Measurements from ENCODE around the gene CLDN5. TPM values are rescaled to one million over a fixed set of nuclear protein-coding genes. Genes with fewer than 3 reads are reported as not detected.

Gene CLDN5
- total RNA-seq, 2 donors from 2014 or later = not detected

- Mint-ChIP-seq H3K27ac (no peak overlapping the region), H3K36me3 (no peaks in the 10 kb centered on the region), H3K9me3 (no peaks in the 10 kb centered on the region)
- DNase-seq (ENCODE audit: low spot score in 2 of 2) = no peak
- no peak for ATAC-seq
Observed at GRCh38 chr22:19527861-19528417, 3.7 kb upstream of the CLDN5 start.

GRCh38 chr22:19527321-19527721 lies 3.1 kb upstream of the CLDN5 start:
- no peak for ATAC-seq
- no peak for DNase-seq (ENCODE audit: low spot score in 2 of 2)
- H3K9me3 Mint-ChIP-seq = no peaks in the 10 kb centered on the region
- H3K36me3 Mint-ChIP-seq = no peaks in the 10 kb centered on the region
- no peak overlapping the region for H3K27ac Mint-ChIP-seq

- ATAC-seq (no peak), DNase-seq (ENCODE audit: low spot score in 2 of 2) (no peak)
- Mint-ChIP-seq H3K27ac (no peak overlapping the region), H3K36me3 (no peaks in the 10 kb centered on the region), H3K9me3 (no peaks in the 10 kb centered on the region)
Observed at GRCh38 chr22:19526702-19527111, 2.5 kb upstream of the CLDN5 start.

- H3K27ac Mint-ChIP-seq = no peak overlapping the region
- ATAC-seq = no peak
- H3K9me3 Mint-ChIP-seq = no peaks in the 10 kb centered on the region
- no peak for DNase-seq (ENCODE audit: low spot score in 2 of 2)
- H3K36me3 Mint-ChIP-seq = no peaks in the 10 kb centered on the region
Observed at GRCh38 chr22:19526076-19526701, 2.0 kb upstream of the CLDN5 start.

GRCh38 chr22:19525666-19526065 lies 1.5 kb upstream of the CLDN5 start:
- ATAC-seq = no peak
- H3K27ac Mint-ChIP-seq = no peak overlapping the region
- no peaks in the 10 kb centered on the region for H3K36me3 Mint-ChIP-seq

DNA sequence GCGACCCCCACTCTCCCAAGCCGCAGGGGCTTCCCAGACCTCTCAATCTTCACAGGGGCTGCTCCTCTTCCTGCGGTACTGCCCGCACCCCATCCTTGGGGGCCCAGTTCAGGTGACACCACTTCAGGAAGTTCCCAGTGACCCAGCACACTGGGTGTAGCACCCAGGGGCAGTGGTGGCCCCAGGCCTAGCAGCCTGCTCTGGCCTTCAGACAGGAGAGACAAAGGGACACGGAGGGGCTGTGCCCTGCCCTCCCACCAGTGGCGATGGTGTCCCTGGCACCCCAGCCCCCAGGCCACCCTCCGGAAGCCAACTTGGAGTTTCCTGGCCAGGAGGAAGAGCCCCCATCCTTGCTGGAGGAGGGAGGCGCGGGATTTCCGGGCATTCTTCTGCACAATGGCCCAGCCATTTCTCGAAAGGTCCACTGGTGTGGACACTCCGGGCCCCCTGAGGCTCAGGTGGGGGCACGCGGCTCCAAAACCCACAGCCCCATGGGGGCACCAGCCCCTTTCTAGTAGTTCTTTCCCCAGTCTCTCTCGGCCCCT lies 978 bp upstream of the CLDN5 start:
- H3K9me3 Mint-ChIP-seq = no peaks in the 10 kb centered on the region
- H3K36me3 Mint-ChIP-seq = no peaks in the 10 kb centered on the region
- ATAC-seq (no peak), DNase-seq (ENCODE audit: low spot score in 2 of 2) (no peak)
- H3K27ac Mint-ChIP-seq = no peak overlapping the region

More at GRCh38 chr22:19525666-19526065, 1.5 kb upstream of the CLDN5 start:
- H3K9me3 Mint-ChIP-seq = no peaks in the 10 kb centered on the region
- DNase-seq (ENCODE audit: low spot score in 2 of 2) = no peak

DNA sequence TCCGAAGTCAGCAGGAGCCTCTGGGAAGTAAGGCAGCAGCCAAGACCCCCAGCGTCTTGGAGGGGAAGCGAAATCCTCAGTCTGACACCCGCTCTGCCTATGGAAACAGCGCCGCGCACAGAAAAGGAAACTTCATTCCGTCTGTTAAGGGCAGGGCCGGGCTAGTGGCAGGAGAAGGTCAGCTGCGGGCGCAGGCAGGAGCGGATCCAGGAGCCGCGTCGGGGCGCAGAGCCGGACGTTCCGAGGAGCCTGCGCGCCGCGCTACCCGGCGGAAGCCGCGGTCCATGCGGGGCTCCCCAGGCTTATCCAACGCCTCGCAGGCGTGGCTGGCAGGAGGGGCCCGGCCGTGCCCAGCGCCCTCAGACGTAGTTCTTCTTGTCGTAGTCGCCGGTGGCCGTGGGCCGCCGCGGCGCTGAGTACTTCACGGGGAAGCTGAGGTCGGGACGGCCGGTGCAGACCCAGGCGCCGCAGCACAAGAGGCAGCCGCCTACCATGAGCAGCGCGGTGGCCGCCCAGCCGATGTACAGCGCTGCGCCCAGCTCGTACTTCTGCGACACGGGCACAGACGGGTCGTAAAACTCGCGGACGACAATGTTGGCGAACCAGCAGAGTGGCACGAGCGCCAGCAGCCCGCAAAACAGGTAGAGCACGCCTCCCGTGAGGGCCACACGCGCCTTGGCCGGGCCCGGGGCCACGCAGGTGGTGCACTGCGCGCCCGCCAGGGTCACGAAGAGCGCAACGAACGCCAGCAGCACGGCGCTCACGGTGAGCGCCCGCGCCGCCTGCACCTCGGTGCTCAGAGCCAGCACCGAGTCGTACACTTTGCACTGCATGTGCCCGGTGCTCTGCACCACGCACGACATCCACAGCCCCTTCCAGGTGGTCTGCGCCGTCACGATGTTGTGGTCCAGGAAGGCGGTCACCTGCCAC lies 705 bp downstream of the CLDN5 start:
- ATAC-seq (peak; percentile 63 to 75), DNase-seq (ENCODE audit: low spot score in 2 of 2) (peak in 1 of 2 donors; percentile 42)
- Mint-ChIP-seq H3K36me3 (no peaks in the 10 kb centered on the region), H3K27ac (peak overlapping the region in 1 of 2 donors; percentile 11), H3K9me3 (no peaks in the 10 kb centered on the region)

- no peak for DNase-seq (ENCODE audit: low spot score in 2 of 2)
- no peaks in the 10 kb centered on the region for H3K36me3 Mint-ChIP-seq
- no peaks in the 10 kb centered on the region for H3K9me3 Mint-ChIP-seq
- ATAC-seq = no peak
- H3K27ac Mint-ChIP-seq = peak overlapping the region in 1 of 2 donors; percentile 11
Observed at GRCh38 chr22:19522881-19523239, 1.4 kb downstream of the CLDN5 start.

- Mint-ChIP-seq H3K36me3 (peaks cover 0 to 5% of the 10 kb centered on the region in 2 donors), H3K27ac (no peak overlapping the region), H3K9me3 (no peaks in the 10 kb centered on the region)
- DNase-seq (ENCODE audit: low spot score in 2 of 2) (no peak), ATAC-seq (no peak)
Observed at GRCh38 chr22:19522190-19522880, 1.9 kb downstream of the CLDN5 start.

DNA sequence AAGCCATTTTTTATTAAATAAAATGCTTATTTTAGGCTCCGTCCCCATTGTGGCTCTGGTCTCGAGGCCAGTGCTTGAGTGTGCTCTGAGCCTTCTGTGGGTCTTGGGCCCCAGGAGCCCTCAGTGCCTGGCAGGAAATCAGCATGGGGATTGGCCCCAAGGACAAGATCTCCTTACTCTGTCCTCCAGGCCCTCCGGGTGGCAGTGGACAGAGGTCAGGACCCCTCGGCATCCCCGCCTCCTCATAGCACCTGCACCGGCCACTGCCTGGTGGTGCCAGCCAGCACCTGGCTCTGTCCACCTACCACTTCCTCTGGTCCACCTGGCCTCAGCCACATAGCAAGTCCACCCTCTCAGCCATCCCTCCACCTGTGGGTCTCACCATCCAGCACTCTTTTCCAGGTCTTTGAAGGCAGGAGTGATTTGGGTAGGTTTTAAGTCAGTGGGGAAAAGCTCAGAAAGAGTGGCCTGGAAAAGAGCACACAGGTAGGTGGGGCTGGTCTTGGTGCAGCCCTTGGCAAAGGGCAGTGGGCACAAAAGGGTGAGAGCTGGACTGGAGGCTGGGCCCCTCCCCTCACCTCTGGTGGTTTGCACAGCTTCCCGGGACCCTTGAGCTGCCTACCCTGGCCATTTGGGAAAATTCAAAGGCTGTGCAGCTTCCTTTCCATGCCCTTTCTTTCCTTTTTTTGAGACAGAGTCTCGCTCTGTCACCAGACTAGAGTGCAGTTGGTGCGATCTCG lies 3.5 kb downstream of the CLDN5 start:
- ATAC-seq = no peak
- no peak for DNase-seq (ENCODE audit: low spot score in 2 of 2)
- Mint-ChIP-seq H3K9me3 (no peaks in the 10 kb centered on the region), H3K36me3 (peaks cover 0 to 8% of the 10 kb centered on the region in 2 donors), H3K27ac (peak overlapping the region in 1 of 2 donors; percentile 29)

DNA sequence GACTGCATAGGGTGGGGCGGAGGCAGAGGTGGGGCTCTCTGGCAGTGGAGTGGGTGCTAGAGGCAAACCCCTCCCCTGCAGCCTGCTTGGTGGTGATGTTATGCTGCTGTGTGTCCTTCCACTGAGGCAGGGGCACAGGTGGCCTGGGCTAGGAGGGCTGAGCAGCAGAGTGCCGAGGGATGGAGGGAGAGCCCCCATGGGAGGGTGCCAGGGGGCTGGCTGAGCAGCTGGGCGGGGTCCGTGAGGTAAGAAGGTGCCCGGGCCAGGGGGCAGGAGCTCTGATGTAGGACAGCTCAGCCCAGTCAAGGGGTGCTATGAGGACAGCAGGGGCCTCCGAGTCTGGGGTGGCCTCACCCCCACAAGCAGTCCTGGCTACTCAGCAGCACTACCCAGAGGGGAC lies 4.2 kb downstream of the CLDN5 start:
- no peaks in the 10 kb centered on the region for H3K9me3 Mint-ChIP-seq
- DNase-seq (ENCODE audit: low spot score in 2 of 2) (no peak), ATAC-seq (no peak)
- peaks cover 0 to 15% of the 10 kb centered on the region in 2 donors for H3K36me3 Mint-ChIP-seq
- H3K27ac Mint-ChIP-seq = no peak overlapping the region

- ATAC-seq = no peak
- DNase-seq (ENCODE audit: low spot score in 2 of 2) = no peak
- no peak overlapping the region for H3K27ac Mint-ChIP-seq
- no peaks in the 10 kb centered on the region for H3K9me3 Mint-ChIP-seq
- peaks cover 5 to 23% of the 10 kb centered on the region in 2 donors for H3K36me3 Mint-ChIP-seq
Observed at GRCh38 chr22:19519041-19519926, 4.9 kb downstream of the CLDN5 start.

GRCh38 chr22:19518635-19519034 lies 5.6 kb downstream of the CLDN5 start:
- no peak for DNase-seq (ENCODE audit: low spot score in 2 of 2)
- no peak for ATAC-seq
- Mint-ChIP-seq H3K9me3 (no peaks in the 10 kb centered on the region), H3K27ac (no peak overlapping the region), H3K36me3 (peaks cover 12 to 29% of the 10 kb centered on the region in 2 donors)

- Mint-ChIP-seq H3K9me3 (no peaks in the 10 kb centered on the region), H3K27ac (no peak overlapping the region), H3K36me3 (peaks cover 18 to 35% of the 10 kb centered on the region in 2 donors)
- ATAC-seq (no peak), DNase-seq (ENCODE audit: low spot score in 2 of 2) (no peak)
Observed at GRCh38 chr22:19517919-19518611, 6.1 kb downstream of the CLDN5 start.

- Mint-ChIP-seq H3K9me3 (peaks cover 0 to 5% of the 10 kb centered on the region in 2 donors), H3K27ac (no peak overlapping the region), H3K36me3 (peaks cover 27 to 43% of the 10 kb centered on the region in 2 donors)
- DNase-seq (ENCODE audit: low spot score in 2 of 2) = no peak
- ATAC-seq = no peak
Observed at GRCh38 chr22:19517171-19517500, 7.1 kb downstream of the CLDN5 start.
